GM23338 (cell line): Measurements from ENCODE around the gene OCA2.

Experiments
- CREB1 ChIP-seq: fragments of 250-450 bp; sonication (Bioruptor Pico); IDR thresholded peaks from 2 replicates; pipeline ENCODE4 v1.5.0; 2020; ENCODE audit warnings: low read depth, mild to moderate bottlenecking, moderate library complexity
- CTCF ChIP-seq, 2 experiments: fragments of 200-600 bp in 1 of 2; sonication (generic) in 1 of 2; conservative IDR thresholded peaks; 2 replicates each; pipeline versions ENCODE4 v1.5.1 to v1.6.1; 2016 to 2017; ENCODE audit warnings: antibody characterized with exemption in 2 of 2, low read depth in 2 of 2, mild to moderate bottlenecking in 2 of 2, moderate library complexity in 1 of 2
- EZH2 ChIP-seq: fragments of 200-600 bp; sonication (generic); IDR thresholded peaks from one replicate; pipeline ENCODE4 v1.8.0; 2017; ENCODE audit warnings: antibody characterized with exemption, mild to moderate bottlenecking, low read depth; ENCODE audit not compliant: unreplicated experiment
- EZH2phosphoT487 ChIP-seq: fragments of 200-600 bp; sonication (generic); IDR thresholded peaks from one replicate; pipeline ENCODE4 v1.8.1; 2018; ENCODE audit warnings: antibody characterized with exemption; ENCODE audit not compliant: unreplicated experiment
- JUNB ChIP-seq: IDR thresholded peaks from one replicate; pipeline ENCODE4 v1.6.1; 2016; ENCODE audit warnings: antibody characterized with exemption; ENCODE audit not compliant: unreplicated experiment
- NANOG ChIP-seq: IDR thresholded peaks from 2 replicates; pipeline ENCODE4 v1.6.1; 2016; ENCODE audit warnings: antibody characterized with exemption, borderline replicate concordance
- POLR2AphosphoS5 ChIP-seq: IDR thresholded peaks from 2 replicates; pipeline ENCODE4 v1.6.1; 2016; ENCODE audit warnings: antibody characterized with exemption, low read depth
- REST ChIP-seq: IDR thresholded peaks from one replicate; pipeline ENCODE4 v1.6.1; 2018; ENCODE audit warnings: antibody characterized with exemption; ENCODE audit not compliant: unreplicated experiment
- STAT1 ChIP-seq: IDR thresholded peaks from one replicate; pipeline ENCODE4 v1.6.1; 2016; ENCODE audit warnings: antibody characterized with exemption; ENCODE audit not compliant: unreplicated experiment
- ZNF114 ChIP-seq: fragments of 250-450 bp; sonication (Bioruptor Pico); IDR thresholded peaks from 2 replicates; pipeline ENCODE4 v1.5.0; 2020; ENCODE audit warnings: mild to moderate bottlenecking, moderate library complexity
- ZNF331 ChIP-seq: fragments of 250-450 bp; sonication (Bioruptor Pico); IDR thresholded peaks from 2 replicates; pipeline ENCODE4 v1.5.0; 2020; ENCODE audit warnings: low read depth, mild to moderate bottlenecking, moderate library complexity
- TF ChIP-seq, protein P1 (sequence below): IDR thresholded peaks from 2 replicates; pipeline ENCODE4 v1.6.1; 2016; ENCODE audit warnings: antibody characterized with exemption
- TF ChIP-seq, protein P2 (sequence below): fragments of 250-450 bp; sonication (Bioruptor Pico); IDR thresholded peaks from 2 replicates; pipeline ENCODE4 v1.5.0; 2020; ENCODE audit warnings: mild to moderate bottlenecking, moderate library complexity

DNA sequence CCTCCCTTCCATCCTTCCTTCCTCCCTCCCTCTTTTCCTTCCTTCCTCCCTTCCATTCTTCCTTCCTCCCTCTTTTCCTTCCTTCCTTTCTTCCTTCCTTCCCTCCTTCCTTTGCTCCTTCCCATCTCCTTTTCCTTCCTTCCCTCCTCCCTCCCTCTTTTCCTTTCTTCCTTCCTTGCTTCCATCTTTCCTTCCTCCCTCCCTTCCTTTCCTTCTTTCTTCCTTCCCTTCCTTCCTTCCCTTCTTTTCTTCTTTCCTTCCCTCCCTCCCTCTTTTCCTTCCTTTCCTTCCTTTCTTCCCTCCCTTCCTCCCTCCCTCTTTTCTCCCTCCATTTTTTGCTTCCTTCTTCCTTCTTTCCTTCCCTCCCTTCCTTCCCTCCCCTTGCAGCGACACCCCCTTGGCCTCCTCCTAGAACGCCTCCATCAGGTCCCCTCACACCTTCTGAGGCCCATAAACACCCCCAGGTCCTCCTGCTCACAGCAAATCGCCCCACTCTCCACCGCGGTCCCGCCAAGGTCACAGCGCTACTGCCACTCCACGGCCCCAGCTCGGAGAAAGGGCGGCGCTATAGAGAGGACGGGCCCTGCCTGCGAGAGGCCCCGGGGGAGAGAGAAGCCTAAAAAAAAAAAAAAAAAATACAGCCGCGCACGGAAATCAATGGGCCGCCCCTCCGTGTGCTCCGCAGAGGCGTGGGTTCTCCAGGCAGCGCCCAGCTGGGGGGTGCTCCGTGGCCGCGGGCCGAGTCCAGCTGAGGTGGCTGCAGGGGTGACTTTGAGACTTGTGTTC is 328.2 kb downstream of the OCA2 start:
- no peak for TF ChIP-seq POLR2AphosphoS5
- no peak for TF ChIP-seq CTCF (conservative IDR thresholded peaks at IDR 0.05; ENCODE audit: low read depth in 2 of 2)
- TF ChIP-seq REST = no peak
- TF ChIP-seq ZNF331 = no peak
- TF ChIP-seq NANOG = no peak
- no peak for TF ChIP-seq EZH2
- no peak for TF ChIP-seq EZH2phosphoT487
- no peak for TF ChIP-seq CREB1 (CRISPR knock-in tag)
- TF ChIP-seq JUNB = no peak
- TF ChIP-seq STAT1 = no peak
- TF ChIP-seq, protein P1, sequence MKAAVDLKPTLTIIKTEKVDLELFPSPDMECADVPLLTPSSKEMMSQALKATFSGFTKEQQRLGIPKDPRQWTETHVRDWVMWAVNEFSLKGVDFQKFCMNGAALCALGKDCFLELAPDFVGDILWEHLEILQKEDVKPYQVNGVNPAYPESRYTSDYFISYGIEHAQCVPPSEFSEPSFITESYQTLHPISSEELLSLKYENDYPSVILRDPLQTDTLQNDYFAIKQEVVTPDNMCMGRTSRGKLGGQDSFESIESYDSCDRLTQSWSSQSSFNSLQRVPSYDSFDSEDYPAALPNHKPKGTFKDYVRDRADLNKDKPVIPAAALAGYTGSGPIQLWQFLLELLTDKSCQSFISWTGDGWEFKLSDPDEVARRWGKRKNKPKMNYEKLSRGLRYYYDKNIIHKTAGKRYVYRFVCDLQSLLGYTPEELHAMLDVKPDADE = no peak
- TF ChIP-seq ZNF114 (CRISPR knock-in tag) = no peak
- TF ChIP-seq, protein P2, sequence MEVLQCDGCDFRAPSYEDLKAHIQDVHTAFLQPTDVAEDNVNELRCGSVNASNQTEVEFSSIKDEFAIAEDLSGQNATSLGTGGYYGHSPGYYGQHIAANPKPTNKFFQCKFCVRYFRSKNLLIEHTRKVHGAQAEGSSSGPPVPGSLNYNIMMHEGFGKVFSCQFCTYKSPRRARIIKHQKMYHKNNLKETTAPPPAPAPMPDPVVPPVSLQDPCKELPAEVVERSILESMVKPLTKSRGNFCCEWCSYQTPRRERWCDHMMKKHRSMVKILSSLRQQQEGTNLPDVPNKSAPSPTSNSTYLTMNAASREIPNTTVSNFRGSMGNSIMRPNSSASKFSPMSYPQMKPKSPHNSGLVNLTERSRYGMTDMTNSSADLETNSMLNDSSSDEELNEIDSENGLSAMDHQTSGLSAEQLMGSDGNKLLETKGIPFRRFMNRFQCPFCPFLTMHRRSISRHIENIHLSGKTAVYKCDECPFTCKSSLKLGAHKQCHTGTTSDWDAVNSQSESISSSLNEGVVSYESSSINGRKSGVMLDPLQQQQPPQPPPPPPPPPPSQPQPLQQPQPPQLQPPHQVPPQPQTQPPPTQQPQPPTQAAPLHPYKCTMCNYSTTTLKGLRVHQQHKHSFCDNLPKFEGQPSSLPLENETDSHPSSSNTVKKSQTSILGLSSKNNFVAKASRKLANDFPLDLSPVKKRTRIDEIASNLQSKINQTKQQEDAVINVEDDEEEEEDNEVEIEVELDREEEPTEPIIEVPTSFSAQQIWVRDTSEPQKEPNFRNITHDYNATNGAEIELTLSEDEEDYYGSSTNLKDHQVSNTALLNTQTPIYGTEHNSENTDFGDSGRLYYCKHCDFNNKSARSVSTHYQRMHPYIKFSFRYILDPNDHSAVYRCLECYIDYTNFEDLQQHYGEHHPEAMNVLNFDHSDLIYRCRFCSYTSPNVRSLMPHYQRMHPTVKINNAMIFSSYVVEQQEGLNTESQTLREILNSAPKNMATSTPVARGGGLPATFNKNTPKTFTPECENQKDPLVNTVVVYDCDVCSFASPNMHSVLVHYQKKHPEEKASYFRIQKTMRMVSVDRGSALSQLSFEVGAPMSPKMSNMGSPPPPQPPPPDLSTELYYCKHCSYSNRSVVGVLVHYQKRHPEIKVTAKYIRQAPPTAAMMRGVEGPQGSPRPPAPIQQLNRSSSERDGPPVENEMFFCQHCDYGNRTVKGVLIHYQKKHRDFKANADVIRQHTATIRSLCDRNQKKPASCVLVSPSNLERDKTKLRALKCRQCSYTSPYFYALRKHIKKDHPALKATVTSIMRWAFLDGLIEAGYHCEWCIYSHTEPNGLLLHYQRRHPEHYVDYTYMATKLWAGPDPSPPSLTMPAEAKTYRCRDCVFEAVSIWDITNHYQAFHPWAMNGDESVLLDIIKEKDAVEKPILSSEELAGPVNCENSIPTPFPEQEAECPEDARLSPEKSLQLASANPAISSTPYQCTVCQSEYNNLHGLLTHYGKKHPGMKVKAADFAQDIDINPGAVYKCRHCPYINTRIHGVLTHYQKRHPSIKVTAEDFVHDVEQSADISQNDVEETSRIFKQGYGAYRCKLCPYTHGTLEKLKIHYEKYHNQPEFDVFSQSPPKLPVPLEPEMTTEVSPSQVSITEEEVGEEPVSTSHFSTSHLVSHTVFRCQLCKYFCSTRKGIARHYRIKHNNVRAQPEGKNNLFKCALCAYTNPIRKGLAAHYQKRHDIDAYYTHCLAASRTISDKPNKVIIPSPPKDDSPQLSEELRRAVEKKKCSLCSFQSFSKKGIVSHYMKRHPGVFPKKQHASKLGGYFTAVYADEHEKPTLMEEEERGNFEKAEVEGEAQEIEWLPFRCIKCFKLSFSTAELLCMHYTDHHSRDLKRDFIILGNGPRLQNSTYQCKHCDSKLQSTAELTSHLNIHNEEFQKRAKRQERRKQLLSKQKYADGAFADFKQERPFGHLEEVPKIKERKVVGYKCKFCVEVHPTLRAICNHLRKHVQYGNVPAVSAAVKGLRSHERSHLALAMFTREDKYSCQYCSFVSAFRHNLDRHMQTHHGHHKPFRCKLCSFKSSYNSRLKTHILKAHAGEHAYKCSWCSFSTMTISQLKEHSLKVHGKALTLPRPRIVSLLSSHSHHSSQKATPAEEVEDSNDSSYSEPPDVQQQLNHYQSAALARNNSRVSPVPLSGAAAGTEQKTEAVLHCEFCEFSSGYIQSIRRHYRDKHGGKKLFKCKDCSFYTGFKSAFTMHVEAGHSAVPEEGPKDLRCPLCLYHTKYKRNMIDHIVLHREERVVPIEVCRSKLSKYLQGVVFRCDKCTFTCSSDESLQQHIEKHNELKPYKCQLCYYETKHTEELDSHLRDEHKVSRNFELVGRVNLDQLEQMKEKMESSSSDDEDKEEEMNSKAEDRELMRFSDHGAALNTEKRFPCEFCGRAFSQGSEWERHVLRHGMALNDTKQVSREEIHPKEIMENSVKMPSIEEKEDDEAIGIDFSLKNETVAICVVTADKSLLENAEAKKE (CRISPR knock-in tag) = no peak
